Ureter (tissue), 1 donor: ENCODE measurements around the gene CACNB2. TPM values are rescaled to one million over a fixed set of nuclear protein-coding genes. Genes with fewer than 3 reads are reported as not detected.

Source experiments
- DNase-seq: peaks from one replicate; pipeline ENCODE4 v3.0.0-alpha.2; 2020; ENCODE audit warnings: low spot score
- total RNA-seq: library from RNA; stranded (reverse); gene quantifications from one replicate; pipeline ENCODE4 v1.2.4, GENCODE V29; 2023
- donor health status: DM: yes; HTN: yes; CAD: no.

The CACNB2 gene
- total RNA-seq = 14.3 TPM

DNA sequence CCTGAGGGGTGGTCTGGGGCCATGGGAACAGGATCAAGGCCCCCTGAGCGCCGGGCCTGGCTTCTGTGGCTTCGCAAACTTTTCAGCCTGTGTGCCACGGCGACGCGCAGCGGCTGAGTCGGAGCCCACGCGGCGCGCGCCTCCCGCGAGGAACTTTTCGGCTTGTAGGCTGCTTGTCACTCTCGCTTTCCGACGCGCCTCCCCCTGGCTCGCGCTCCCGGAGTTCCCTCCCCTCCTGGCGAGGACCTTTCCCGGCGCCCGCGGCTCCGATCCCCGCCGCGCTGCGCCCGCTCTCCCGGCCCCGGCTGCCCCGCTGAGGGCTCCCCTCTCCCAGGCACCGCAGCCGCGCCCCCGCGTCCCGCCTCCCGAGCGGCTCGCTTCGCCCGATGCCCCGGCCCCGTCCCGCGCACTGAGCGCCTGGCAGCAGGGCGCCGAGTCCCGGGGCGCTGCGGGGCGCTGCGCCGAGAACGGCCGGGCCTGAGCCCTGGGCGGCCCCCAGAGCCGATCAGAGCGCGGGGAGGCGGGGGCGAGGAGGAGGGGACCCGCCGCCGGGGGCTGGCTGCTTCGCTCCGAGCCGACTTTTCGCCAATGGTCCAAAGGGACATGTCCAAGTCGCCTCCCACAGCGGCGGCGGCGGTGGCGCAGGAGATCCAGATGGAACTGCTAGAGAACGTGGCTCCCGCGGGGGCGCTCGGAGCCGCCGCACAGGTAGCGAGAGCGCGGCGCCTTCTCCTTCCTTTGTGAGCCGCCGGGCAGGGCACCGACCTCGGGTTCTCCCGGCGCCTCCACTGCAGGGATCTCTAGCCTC lies at the start of gene CACNB2:
Gene CACNB2 (plus strand): TSS at position 276 of the 808 bp plus-strand sequence.
- peak; percentile 77 for DNase-seq

DNA sequence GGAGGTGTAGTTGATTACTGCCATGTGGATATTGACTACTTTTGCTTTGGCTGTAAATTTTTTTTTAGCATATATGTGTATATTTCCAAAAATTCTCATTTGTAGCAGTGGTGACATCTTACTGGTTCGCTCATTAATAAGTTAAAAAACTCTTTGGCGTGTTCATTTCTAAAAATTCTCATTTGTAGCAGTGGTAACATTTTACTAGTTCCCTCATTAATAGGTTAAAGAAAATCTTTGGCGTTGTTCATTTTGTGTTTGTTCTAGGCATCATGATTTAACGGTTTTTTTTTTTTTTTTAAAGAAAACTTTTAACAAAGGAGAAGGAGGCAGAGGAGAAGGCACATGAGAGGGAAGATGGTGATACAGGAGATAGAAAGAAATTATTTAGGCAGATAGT lies 45.9 kb upstream of the CACNB2 start:
- DNase-seq = no peak

DNA sequence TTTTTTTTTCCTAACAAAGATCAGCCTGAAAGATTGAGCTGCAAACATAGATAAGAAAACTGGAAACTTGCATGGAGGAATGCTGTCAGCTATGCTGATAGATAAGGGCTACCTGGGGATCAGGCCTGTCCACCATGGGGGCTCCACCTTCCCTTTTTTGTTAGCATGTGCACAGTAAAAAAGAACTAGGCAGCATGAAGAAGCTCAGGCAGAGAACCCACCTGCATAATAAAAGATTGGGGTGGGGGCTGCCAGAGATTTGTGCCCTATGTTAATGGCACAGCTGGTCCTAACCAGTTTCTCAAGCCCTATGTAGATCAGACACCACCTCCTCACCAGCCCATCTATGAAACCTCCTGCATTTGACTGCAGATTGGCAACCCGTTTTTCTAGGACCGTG lies 45.4 kb upstream of the CACNB2 start:
- DNase-seq = no peak

DNA sequence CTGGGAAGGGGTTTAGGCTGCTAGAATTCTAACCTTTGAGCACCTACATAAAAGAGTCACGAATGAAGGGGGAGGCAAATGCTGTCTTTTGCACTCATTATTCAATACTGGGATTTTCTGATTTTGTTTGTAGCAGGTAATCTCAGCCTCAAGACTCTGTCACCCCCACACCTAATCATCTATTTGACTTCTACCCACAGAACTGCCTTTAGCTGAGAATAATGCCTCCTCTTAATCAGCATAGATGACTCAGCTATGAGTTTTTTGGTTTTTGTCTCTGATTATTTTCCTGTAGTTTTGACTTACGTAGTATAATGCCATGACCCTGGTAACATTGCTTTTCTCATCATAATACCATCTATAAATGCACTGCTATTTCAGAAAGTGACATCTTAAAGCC lies 42.7 kb upstream of the CACNB2 start:
- DNase-seq = no peak

DNA sequence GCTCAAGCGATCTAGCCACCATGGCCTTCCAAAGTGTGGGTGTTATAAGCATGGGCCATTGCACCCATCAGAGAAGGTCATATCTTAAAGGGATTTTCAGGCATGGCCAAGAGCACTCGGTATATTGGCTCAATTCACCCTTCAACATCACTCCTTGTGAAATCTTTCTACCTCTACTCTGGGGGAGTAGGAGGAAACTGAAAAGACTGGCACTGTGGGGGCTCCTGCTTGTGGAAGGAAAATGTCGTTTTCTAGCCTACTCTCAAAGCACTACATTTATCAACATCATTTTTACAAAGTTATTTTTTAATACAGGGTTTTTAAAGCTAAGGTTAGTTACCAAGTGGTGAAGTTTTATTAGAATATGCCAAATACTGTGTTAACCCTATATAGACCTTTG lies 42.0 kb upstream of the CACNB2 start:
- no peak for DNase-seq

DNA sequence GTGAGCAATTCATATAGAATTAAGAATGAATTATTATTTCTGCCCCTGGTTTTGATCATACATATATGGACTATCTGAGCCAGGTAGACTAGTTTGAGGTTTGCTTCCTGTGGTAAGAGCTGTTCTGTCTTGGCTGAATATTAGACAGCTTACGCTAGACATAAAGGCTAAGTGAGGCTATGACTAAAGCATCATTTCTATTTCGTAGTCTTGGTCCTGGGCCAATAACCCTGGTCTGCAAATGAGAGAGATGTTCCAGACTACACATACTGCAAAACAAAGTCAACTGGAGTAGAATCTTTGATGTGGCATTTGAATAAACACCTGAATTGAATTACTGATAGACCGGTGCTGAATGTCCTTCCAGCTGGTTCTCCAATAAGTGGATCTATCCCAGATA lies 40.8 kb upstream of the CACNB2 start:
- DNase-seq = no peak

DNA sequence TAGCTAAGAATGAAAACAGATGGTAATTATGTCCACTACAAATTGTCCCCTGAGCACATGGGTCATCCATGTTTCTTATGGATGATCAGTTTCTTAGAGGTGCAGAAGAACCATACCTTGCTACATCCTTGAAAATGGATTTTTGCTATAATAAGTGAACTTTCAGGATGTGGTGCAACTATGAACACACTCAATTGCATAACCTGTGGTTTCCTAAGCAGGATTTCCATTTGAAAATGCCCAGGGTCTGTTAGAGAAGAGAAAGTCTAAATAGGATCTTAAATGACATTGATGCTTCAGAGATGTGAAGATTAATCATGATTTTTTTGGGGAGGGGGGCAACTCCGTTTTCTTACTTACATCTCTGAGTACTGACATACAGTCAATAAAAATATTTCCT lies 39.6 kb upstream of the CACNB2 start:
- DNase-seq = no peak

DNA sequence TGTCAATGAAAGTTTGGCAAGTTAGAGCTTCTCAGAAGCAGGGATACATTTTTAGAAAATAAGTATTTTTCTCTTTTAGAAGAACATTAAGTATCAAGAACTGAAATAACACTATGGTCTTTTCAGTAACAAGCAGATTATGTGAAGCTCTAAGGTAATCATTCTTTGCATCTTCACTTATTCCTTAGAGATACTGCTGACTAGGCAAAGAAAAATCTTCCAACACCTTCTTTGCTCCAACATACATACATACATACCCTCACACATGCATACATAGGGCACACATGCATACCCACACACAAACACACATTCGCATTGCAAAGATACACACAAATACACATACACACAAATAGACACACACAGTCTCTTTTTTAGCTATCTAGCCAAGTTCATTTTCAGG lies 37.8 kb upstream of the CACNB2 start:
- no peak for DNase-seq

DNA sequence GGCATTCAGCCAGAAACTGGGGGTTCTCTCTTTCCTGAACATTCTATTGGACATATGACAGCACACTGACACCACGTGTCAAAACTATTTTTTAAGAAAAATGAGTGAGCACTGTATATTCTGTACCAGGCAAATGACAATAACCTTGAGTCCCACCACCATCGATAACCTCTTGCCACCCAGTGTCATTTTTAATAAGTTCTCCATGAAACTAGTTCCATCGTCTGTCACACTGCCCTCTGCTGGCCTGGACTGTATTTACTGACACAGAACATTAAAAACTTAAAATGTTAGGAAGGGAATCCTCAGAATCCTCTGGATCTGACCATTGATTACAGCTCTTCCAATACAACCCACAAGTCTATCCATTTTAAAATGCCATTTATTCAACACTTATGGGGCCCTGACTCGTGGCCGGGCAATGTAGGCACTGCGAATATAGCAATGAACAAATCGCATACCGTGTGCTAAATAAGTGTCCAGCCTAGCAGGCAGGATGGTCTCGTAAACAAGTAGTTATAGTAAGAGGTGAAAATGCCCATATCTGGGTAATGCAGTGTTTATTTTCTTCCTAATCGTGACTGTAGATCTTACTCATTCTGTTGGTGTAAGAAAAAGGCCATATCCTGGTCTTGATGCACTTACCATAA lies 35.9 kb upstream of the CACNB2 start:
- peak; percentile 49 for DNase-seq

DNA sequence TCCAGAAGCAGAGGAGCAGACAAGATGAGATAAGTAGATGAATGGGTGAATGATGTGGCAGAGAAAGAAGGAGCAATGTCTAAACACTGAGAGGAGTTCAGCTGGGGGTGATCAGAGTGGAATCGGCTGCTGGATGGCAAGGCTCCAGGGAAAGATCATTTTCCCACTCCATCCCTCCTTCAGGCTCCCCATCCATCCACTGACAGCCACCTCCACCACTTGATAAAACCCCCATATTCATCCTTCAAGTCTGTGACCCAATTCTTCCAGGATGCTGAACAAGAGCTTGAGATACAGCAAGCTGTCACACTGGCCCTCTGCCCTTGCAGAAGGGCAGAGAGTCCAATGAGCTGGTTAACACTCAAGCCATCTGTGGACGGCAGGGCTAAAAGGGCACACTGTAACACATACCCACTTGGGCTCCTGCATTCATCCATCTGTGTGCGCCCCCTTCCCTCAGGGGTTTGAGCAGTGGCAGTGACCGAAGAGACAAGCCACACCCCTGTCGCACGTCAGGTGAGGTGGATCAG lies 30.8 kb upstream of the CACNB2 start:
- no peak for DNase-seq

DNA sequence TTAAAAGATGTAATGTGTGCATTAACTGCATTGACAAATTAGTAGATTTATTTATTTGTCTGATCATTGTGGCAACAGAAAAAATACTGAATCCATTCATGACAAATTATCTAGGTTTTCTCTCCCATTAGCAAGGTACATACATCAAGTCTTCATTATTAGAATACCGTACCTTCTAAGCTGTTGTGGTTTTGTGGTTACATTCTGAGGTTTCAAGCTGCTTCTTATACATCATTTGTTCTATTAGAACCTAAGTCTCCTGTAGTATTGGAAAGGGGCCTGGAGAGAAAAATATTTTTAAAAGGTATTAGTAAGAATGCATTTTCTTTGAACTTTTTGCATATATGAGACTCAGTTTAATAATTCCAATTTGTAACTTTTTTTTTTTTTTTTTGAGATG lies 26.3 kb upstream of the CACNB2 start:
- DNase-seq = no peak

DNA sequence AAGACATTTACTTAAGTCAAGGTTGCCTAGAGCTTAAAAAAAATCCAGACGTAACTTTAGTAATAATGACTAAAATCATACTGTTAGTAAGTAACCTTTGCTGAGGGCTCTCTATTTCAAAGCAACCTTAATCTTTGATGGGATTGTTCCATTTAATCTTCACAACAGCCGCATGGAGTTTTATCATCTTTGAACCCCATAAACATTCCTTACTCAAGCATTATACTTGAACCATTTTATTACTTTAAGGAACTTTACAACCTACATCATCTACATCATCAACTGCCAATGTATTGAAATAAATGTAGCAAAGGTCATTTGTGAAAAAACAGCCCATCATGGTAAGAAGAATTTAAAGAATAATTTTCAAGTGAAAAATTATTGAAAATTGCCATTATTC lies 22.9 kb upstream of the CACNB2 start:
- no peak for DNase-seq

DNA sequence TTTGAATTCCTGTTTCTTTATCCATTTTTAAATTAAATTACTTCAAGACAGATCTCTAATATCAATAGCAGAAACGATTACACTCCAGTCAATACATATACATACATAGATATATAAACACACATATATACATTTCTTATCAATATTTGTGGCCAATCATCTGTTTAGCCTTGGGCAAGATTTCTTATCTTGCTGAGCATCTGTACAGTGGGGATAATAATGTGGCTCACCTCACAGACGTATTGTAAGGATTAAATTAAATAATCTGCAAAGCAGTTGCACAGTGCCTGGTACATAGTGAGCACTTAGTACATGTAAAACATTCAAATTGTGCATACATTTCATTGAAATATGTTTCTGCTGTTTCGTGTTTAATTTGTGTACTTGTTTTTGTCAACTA lies 17.5 kb upstream of the CACNB2 start:
- DNase-seq = no peak

DNA sequence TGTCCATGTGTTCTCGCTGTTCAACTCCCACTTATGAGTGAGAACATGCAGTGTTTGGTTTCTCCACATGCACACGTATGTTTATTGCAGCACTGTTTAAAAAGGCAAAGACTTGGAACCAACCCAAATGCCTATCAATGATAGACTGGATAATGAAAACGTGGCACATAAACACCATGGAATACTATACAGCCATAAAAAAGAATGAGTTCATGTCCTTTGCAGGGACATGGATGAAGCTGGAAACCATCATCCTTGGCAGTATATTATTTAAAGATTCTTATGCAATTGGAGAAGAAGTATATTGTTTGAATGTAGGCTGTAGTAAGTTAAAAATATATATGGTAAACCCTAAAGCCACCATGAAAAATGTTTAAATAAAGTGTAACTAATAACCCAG lies 7.2 kb upstream of the CACNB2 start:
- DNase-seq = no peak

DNA sequence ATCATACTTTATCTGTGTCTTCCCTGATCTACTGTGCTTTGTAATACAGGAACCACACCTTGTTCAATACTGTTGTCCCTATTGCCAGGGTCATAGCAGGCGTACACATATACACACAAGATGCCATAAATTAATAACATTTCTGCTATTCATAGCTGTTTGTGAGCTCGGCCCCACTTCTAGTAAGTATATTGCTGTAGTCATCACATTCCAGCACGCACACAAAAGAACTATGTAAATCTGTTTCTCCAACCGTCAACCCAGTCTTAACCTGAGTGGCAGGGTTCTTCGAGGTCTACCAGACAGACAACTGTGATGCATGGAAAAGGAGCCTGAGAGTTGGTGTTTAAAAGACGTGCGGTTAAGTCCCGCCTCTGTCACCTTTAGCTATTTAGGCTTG lies 5.7 kb upstream of the CACNB2 start:
- DNase-seq = no peak

DNA sequence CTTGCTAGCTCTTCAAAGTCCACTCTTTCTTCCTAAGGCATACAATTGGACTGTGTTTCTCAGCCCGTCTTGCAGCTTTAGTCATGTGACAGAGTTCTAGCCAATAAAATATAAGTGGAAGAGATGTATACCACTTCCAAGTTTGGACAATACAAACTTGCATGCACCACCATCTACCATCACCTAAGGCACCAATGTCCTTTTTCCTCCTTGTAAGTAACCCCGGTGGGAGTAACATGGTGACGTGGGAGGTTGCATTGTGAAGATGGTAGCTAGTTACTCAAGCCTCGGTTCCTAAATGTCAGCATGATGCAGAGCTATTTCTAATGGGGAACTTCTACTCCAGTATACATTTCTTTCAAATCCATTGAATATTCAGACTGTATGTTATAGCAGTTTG lies 5.3 kb upstream of the CACNB2 start:
- no peak for DNase-seq

DNA sequence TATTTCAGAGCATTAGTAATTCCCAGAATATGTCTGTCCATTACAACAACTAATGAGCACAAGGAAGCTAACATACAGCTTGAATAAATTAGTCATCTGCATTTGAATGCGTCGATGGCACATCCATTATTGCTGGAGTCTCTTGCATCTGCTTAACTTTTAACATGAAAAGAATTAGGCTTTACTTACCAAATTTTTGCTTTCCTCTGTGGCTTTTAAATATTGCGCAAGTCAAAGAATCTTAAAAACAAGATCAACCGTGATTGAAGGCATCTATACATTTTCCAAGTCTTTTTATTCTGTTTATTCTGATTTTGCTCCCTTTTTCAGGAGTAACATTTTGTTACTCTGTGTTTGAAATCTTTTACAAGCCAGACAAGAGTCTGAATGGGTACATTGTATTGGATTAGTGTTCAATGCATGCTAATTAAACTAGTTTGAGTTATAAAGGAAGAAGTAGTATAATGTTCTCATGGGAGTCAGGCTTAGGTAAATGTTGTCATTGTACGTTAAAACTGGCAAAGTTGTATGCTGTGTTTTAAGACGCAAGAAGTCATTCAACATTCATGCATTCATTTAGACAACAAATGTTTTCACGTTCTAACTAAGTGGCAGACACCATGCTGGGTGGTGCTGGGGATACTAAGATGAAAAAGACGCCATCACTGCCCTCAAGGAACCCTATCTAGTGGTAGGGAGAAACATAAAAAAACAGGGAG lies 4.0 kb upstream of the CACNB2 start:
- DNase-seq = no peak

DNA sequence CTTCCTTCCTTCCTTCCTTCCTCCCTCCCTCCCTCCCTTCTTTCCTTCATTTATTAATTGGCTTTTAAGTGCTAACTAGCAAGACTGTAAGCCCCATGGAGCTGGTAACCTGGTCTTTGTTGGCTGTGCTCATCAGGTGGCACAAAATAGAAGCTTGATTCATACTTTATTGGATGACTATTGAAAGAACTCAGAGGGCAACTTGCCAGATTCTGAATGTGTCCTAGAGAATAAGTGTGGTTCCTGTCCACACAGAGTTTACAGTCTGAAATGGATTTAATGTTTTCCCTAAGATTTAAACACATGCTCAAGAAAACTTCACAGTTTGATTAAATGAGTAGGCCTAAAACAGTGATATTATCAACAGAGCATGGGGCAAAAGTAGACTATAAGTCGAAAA lies 3.1 kb upstream of the CACNB2 start:
- DNase-seq = no peak

DNA sequence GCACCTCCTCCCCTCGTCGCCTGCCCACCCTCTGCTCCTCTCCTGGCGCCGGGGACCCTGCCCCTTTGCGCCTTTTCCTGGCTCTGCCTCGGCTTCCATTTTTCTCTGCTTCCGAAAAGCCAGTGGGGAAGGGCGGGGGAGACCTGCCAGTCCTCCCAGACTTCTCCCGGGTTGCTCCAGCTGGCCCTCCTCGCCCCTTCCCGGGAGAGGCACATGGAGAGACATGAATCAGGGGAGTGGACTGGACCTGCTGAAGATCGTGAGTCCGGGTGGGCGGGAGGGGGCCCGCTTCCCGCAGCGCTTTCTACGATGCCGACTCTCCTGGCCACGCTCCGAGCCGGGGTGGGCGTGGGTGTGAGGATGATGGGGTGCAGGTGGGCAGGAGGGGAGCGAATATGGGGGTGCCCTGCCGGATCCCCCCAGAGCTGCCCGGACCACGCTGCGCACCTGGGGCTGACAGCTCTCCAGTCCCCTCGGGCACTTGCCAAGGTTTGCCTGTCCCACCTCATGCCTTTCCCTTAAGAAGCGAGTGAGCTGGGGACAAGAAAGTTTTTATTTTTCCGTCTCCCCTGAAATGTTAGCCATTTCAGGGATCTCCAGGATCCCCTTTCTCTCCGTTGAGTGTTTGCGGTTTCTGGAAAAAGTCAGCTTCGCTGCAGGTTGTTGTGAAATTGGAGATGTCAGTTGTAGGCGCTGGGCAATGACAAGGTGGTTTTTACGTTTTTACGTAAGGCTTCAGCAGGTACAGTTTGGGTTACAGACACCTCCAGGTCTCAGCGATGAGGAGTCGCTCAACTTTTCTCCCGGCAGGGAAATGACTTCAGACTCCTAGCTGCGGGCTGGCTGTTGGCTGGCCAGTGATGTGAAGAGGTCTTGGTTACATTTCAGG lies 977 bp downstream of the CACNB2 start:
- DNase-seq = no peak

DNA sequence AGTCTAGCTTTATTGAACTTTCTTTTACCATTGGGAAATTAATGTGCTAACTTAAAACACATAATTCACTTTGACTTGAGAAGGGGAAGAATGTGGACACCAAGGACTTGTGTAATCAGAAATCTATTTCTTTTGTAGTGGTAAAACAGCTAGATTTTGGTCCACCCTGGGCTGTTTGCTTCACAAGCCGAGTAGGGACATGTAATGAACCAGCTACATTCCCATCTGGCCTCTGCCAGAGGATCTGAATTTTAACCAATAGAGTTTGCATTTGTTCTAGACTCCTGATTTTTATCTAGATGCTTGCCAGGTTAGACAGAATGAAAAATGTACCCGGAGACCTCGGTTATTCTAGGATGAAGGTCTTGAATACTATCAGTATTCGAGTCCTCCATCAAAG lies 1.9 kb downstream of the CACNB2 start:
- DNase-seq = no peak

DNA sequence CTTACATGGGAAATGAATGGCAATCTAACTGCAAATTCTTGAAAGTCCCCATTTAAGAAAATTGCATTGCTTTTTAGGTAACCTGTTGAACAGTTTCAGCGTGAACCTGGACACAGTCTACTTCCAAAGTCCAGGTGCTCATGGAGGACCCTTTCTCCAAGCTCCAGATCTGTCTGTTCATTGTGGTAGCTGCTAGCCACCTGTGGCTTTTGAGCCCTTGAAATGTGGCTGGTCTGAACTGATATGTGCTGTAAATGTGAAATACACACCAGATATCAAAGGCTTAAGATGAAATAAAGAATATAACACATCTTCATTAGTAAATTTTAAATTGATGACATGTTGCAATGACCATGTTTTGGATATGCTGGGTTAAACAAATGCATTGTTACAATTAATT lies 4.2 kb downstream of the CACNB2 start:
- DNase-seq = no peak

DNA sequence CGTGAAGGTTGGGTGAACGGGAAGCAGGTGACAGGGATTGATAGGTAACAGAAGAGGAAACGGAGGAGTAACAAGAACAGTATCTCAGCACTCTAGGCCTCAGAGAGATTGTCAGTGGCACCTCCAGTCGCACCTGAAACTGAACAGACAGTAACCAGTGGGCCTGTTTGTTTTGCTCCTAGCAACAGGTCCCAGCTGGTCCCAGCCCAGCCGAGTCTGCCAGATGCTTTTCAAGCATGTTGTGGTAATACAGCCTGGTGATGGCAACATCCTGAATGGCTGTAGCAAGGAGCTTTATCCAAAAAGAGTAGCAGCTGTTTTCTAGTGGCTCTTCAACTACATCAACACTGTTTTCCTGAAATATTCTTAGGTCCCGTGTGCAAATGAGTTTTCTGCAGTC lies 4.7 kb downstream of the CACNB2 start:
- DNase-seq = no peak
